GM18867 (cell line): Measurements from ENCODE around the gene APLP1.
"Not testable (repeated sequence)": the region's sequence is repeated elsewhere in the genome, so short reads cannot be mapped to it uniquely, and the experiment has no call there.

ENCODE experiments used
- ATAC-seq: cut with Tn5 transposase; IDR thresholded peaks from one replicate; pipeline ENCODE4 v1.9.1; 2021; ENCODE audit warnings: mild to moderate bottlenecking, moderate library complexity; ENCODE audit not compliant: unreplicated experiment

APLP1 gene

GRCh38 chr19:35903550-35904179 lies 35.3 kb downstream of the APLP1 start:
- ATAC-seq, result peak; percentile 35

GRCh38 chr19:35904311-35905068 lies 36.1 kb downstream of the APLP1 start:
- no peak for ATAC-seq

DNA sequence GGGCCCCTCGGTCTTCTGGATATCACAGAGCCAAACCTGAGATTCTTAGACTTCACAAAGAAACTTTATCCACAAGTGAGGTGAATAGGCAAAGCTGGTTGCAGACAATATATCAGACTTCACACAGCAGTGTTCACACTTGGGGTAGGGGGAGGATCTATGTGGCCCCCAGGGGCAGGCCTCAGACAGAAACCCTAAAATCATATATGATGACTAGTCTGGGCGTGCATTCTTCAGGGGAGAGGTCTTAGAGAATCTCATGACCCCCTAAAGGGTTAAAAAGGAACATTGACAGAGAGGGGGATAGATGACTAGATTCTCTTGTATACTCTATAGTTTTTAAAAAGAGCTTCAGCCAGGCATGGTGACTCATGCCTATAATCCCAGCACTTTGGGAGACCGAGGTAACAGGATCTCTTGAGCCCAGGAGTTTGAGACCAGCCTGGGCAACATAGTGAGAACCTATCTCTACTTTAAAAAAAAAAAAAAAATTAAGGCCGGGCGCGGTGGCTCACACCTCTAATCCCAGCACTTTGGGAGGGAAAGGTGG lies 36.9 kb downstream of the APLP1 start:
- ATAC-seq, result no peak

DNA sequence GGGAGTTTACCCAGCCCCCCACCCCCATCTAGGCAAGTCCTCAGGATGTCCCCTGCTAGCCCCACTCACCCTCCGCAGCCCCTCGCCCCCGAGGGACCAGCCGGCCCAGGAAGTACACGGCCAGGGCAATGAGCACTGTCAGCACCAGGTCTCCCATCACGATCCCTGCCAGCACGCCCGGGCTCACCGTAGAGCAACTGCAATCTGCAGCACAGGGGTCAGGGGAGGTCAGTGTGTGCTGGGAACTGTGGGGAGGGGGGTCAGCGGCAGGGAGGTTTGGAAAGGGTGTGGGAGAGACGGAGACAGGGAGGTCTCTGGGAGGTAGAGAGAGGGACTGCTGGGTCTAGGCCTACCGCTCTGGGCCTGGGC lies 39.0 kb downstream of the APLP1 start:
- ATAC-seq, result no peak

GRCh38 chr19:35908010-35908441 lies 39.7 kb downstream of the APLP1 start, which contains the start of gene TYROBP:
TSS of gene TYROBP (minus strand) at chr19:35908295. CDS start at chr19:35908228, 67 bp downstream.
- no peak for ATAC-seq

DNA sequence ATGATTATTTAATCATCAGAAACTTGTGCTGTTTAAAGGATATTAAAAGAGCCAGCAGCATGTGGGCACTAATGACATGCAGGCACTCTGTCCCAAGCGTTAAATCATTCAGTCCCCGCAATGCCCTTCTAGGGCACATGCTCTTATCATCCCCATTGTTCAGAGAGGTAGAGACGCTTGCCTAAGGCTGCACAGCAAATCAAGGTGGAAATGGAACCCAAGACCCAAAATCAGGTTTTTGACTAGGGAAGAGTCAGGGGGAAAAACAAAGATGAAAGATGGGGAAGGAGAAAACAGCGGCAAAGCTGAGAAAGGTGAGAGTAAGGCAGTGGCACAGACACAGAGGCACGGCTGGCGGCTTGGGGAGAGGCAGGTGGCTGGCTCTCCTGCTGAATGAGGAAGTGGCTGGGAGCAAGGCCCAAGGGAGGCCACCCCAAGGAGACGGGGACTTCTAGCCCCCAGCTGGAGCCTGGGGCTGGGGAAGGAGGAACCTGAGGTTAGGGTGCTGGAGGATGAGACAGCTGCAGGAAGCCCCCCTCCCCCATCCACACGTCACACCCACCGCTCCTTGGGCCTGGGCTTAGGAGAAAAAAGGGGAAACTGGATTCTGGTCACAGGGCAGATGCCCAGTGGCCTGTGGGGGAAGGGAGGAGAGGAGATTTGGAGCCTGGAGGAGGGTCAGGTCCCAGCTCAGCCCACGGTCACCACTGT lies 40.8 kb downstream of the APLP1 start:
- no peak for ATAC-seq

DNA sequence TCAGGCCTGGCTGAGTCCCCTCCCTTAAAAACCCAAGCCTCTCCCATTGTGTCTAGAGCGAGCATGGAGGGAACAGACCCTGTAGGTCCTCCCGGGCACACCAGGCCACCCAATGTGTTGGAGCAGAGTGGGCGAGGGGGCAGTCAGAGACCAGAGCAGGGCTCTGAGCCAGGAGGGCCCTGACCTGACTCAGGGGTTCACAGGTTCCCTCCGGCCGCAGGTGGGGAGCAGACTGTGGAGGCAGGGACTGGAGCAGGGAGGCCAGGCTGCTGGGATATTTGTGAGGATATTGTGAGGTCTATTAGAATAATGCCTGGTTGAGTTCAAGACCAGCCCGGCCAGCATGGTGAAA lies 41.3 kb downstream of the APLP1 start:
- ATAC-seq, result no peak

- ATAC-seq, result not testable (repeated sequence)
Observed at GRCh38 chr19:35910355-35910754, 42.0 kb downstream of the APLP1 start.

DNA sequence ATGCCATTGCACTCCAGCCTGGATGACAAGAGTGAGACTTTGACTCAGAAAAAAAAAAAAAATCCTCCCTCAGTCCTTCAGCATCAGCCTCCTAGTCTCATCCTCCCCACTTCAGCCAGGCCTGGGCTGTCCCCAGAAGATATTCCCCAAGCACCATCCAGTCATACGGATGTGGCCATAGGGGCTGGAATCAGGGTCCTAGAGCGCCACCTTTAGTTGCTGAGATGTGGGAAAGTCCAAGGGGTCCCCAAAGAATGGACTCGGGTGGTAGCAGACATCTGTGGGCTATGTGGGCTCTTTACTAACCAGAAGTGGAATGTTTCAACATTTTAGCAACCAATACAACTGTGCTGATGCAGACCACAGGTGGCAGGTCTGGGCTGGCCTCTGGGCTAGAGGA lies 42.8 kb downstream of the APLP1 start:
- no peak for ATAC-seq

- ATAC-seq, result no peak
Observed at GRCh38 chr19:35911790-35912189, 43.4 kb downstream of the APLP1 start.

DNA sequence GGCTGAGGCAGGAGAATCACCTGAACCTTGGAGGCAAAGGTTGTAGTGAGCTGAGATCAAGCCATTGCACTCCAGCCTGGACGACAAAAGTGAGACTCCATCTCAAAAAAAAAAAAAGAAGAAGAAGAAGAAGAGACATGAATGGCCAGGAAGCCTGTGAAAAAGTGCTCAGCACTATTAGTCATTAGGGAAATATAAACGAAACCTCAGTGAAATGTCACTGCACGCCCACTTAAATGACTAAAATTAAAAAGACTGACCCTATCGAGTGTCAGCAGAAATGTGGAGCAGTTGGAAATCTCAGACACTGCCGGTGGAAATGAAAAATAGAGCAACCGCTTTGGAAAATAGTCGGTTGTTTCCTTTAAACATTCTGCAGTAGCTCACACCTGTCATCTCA lies 45.2 kb downstream of the APLP1 start:
- ATAC-seq, result no peak

DNA sequence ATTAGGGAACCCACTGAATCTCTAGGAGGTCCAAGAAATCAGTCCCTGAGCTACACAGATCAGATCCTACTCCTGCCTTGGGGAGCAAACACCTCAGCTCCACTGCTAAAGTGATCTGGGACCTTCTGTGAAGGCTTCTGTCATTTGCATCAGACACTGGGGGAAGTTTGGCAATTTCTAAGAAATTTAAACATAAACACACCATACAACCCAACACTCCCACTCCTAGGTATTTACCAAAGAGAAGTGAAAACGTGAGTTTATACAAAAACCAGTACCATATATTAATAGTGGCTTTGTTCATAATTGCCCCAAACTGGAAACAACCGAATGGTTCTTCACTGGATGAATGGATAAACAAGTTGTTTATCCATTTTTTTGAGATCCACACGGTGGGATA lies 47.1 kb downstream of the APLP1 start:
- ATAC-seq, result no peak

DNA sequence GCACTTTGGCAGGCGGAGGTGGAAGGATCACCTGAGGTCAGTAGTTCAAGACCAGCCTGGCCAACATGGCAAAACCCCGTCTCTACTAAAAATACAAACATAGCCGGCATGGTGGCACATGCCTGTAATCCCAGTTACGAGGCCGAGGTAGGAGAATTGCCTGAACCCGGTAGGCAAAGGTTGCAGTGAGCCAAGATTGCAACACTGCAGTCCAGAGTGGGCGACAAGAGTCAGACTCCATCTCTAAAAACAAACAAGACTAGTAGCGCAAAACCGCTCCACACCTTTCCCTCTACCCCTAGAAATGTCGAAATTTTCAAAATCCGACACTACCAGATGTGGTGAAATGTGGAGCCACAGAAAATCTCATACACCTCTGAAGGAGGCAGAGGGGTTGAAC lies 50.9 kb downstream of the APLP1 start:
- ATAC-seq, result no peak

- ATAC-seq, result no peak
Observed at GRCh38 chr19:35921012-35921411, 52.6 kb downstream of the APLP1 start.

DNA sequence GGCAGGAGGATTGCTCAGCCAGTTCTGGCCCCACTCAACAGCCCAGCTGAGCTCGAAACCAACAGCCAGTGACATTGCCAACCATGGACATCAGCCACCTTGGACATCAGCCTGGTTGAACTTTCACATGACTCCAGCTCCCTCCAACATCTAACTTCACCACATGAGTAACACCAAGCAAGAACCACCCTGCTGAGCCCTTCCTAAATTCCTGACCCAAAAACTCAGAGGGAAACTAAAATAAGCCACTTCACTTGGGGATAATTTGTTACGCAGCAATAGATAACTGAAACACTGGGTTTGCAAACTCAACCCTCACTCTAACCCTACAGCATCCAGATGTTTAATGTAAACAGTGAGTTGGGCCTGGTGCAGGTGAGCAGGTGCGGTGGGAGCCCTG lies 57.1 kb downstream of the APLP1 start:
- ATAC-seq, result no peak

GRCh38 chr19:35928507-35928906 lies 60.1 kb downstream of the APLP1 start:
- no peak for ATAC-seq
